ENCODE results near the gene TMEM63B. TPM values are rescaled to one million over a fixed set of nuclear protein-coding genes. Genes with fewer than 3 reads are reported as not detected.

Gene TMEM63B
- total and polyA plus RNA-seq, 2 donors (not counting 1 experiment from before 2014, with no cell fraction given) = 15.4 to 19.1 TPM

- peaks cover 0 to 3% (median 0%) of the 10 kb centered on the region in 3 donors for H3K9me3 ChIP-seq (ENCODE audit: control extremely low read depth in 1 of 3, control insufficient read depth in 2 of 3, insufficient read depth in 1 of 3, low read length in 2 of 3)
- H4K20me1 ChIP-seq (ENCODE audit: control insufficient read depth, insufficient read depth, low read length, poor library complexity, severe bottlenecking) = no peaks in the 10 kb centered on the region
- H3K27ac ChIP-seq (ENCODE audit: low read length in 2 of 2) = no peak overlapping the region
- H2AFZ ChIP-seq (ENCODE audit: insufficient read depth, low read depth, low read length, poor library complexity, severe bottlenecking) = no peak overlapping the region
- H3K4me3 ChIP-seq (ENCODE audit: control extremely low read depth in 1 of 5, extremely low read depth in 1 of 5, insufficient read depth in 1 of 5, low read depth in 2 of 5, low read length in 4 of 5) = no peak overlapping the region
- H3K79me2 ChIP-seq (ENCODE audit: control insufficient read depth, insufficient read depth, low read length) = no peaks in the 10 kb centered on the region
- peaks cover 17% of the 10 kb centered on the region for H3K27me3 Mint-ChIP-seq
- H3K36me3 ChIP-seq (replicated peaks in 1 of 2; ENCODE audit: control extremely low read depth in 1 of 2, control insufficient read depth in 1 of 2, extremely low read depth in 1 of 2, insufficient read depth in 2 of 2, low read length in 1 of 2) = no peaks in the 10 kb centered on the region
- TF ChIP-seq EZH2 (IDR thresholded peaks at IDR 0.05; ENCODE audit: borderline replicate concordance, insufficient read depth, low read depth, low read length, poor library complexity, severe bottlenecking) = no peak
- no peak for TF ChIP-seq CTCF (IDR thresholded peaks at IDR 0.05)
- no peak overlapping the region for H3K4me3 Mint-ChIP-seq
- peaks cover 9% of the 10 kb centered on the region for H3K4me1 Mint-ChIP-seq
- H3K27ac Mint-ChIP-seq = no peak overlapping the region
- intact Hi-C loops (cut with micrococcal nuclease) = loop anchor here (1.0 to 5.0 kb wide), 7 partner anchors 50 to 285 kb away; partner anchors contain the start of gene SLC29A1
- H3K27me3 ChIP-seq (replicated peaks in 1 of 4; ENCODE audit: control extremely low read depth in 1 of 4, control insufficient read depth in 3 of 4, insufficient read depth in 4 of 4, low read length in 3 of 4) = peaks cover 0 to 15% (median under 1%) of the 10 kb centered on the region in 4 experiments
- 84% methylated on average over 5 of the region's 12 CpGs for WGBS (ENCODE audit: insufficient coverage)
- H3K4me2 ChIP-seq (replicated peaks; ENCODE audit: low read depth, low read length, poor library complexity, severe bottlenecking) = no peak overlapping the region
- H3K9me3 Mint-ChIP-seq (ENCODE audit: insufficient read depth) = no peaks in the 10 kb centered on the region
- POLR2A ChIA-PET = no interaction called here
- peaks cover 8 to 14% of the 10 kb centered on the region in 2 donors for H3K4me1 ChIP-seq (ENCODE audit: control insufficient read depth in 2 of 2, insufficient read depth in 2 of 2, low read length in 2 of 2)
- ATAC-seq (ENCODE audit: low read depth) = no peak
- H3K9ac ChIP-seq (ENCODE audit: low read length) = no peak overlapping the region
- DNase-seq = no peak
- CTCF ChIA-PET = interaction anchor here (0.8 to 2.7 kb wide), 33 partner anchors 9 to 172 kb away, joined by 3 to 58 read pairs (median 5); partner anchors contain the start of genes CAPN11 and SLC35B2
Observed at GRCh38 chr6:44171899-44172546, 44.7 kb downstream of the TMEM63B start.
